ENCODE data around the gene BCAP31. TPM values are rescaled to one million over a fixed set of nuclear protein-coding genes. Genes with fewer than 3 reads are reported as not detected.

BCAP31 gene
- total RNA-seq, 1 experiment from 2014 or later: 232 TPM

DNA sequence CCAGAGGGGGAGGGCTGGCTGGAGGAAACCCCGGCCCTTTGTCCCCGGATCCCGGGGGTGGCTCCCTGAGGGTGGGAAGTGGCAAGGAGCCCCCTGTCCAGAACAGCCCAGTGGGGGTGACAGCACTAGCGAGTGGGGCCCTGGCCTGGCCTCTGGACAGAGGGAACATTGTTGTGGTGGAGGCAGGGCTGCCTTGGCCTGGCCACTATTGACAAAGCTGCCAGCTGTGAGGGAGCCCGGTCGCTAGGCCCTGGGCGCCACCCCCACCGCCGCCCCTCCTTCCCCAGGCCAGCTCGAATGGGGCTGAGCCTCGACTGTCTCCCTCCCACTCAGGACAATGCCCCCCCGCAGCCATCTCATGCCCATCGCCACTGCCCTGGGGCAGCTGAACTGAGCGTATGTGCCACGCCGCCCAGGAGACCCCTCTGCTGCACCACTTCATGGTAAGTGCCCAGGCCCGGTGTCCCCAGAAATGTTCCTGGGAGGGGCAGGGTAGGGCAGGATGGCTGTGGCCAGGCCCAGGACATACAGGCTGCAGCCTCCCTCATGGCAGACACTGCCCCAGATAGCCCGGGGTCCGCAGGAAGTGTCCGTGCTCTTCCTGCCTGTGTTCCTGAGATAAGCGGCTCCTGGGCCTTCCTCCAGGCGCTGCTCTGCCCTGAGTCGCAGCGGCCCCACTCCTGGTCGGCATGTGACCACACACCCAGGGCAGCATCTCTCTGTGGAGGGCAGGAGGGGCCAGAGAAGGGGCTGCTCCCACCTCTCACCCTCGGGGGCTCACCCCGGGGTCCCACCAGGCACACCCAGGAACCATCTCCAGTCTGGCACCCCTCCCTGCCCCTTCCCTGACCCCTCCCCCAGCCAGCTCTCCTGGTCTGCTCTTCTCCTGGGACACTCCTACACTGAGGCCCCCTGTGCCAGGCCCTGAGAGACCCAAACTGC is 41.2 kb upstream of the BCAP31 start:
- no peak overlapping the region for H3K27ac Mint-ChIP-seq (ENCODE audit: unreplicated experiment)

DNA sequence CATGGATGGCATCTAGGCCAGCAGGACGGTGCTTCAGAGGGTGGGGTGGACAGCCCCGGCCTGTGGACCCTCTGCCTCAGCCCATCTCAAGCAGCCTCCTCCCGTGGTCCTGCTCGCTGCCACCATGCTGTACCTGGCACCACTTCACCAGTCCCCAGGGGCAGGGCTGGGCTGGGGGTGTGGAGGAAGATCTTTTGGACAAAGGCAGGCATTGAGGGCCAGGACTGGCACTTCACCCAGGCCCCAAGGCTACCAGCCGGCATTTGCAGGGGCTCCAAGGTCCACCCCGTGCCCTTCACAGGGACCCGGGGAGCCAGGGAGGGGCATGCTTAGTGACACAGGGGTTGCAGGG is 40.6 kb upstream of the BCAP31 start:
- no peaks in the 10 kb centered on the region for H3K27me3 ChIP-seq (replicated peaks; ENCODE audit: control insufficient read depth, insufficient read depth, low read length)
- ChIA-PET CTCF (no interaction called here), POLR2A (no interaction called here)
- no peaks in the 10 kb centered on the region for H3K4me1 ChIP-seq
- Mint-ChIP-seq H3K27ac (ENCODE audit: unreplicated experiment) (no peak overlapping the region), H3K4me1 (ENCODE audit: low read depth, unreplicated experiment) (no peaks in the 10 kb centered on the region), H3K36me3 (ENCODE audit: insufficient read depth, unreplicated experiment) (peaks cover 4% of the 10 kb centered on the region), H3K9me3 (ENCODE audit: unreplicated experiment) (no peaks in the 10 kb centered on the region), H3K27me3 (ENCODE audit: insufficient read depth, unreplicated experiment) (no peaks in the 10 kb centered on the region), H3K4me3 (ENCODE audit: unreplicated experiment) (no peak overlapping the region)
- TF ChIP-seq, protein P1, sequence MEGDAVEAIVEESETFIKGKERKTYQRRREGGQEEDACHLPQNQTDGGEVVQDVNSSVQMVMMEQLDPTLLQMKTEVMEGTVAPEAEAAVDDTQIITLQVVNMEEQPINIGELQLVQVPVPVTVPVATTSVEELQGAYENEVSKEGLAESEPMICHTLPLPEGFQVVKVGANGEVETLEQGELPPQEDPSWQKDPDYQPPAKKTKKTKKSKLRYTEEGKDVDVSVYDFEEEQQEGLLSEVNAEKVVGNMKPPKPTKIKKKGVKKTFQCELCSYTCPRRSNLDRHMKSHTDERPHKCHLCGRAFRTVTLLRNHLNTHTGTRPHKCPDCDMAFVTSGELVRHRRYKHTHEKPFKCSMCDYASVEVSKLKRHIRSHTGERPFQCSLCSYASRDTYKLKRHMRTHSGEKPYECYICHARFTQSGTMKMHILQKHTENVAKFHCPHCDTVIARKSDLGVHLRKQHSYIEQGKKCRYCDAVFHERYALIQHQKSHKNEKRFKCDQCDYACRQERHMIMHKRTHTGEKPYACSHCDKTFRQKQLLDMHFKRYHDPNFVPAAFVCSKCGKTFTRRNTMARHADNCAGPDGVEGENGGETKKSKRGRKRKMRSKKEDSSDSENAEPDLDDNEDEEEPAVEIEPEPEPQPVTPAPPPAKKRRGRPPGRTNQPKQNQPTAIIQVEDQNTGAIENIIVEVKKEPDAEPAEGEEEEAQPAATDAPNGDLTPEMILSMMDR (IDR thresholded peaks at IDR 0.05; ENCODE audit: insufficient read depth in 1 of 2, low read depth in 1 of 2, low read length in 1 of 2, severe bottlenecking in 1 of 2, unreplicated experiment in 1 of 2): no peak
- no peak overlapping the region for H3K4me3 ChIP-seq (ENCODE audit: low read depth, low read length)
- H3K9me3 ChIP-seq: no peaks in the 10 kb centered on the region
- no peaks in the 10 kb centered on the region for H3K36me3 ChIP-seq (ENCODE audit: control insufficient read depth, insufficient read depth, low read length)
- no peak for DNase-seq
- no TSS peak for BruUV-seq (replicated peaks)
- intact Hi-C loops (cut with micrococcal nuclease; ENCODE audit: unreplicated experiment): loop anchor here (1.0 kb wide), 2 partner anchors 160 to 183 kb away; no protein-coding TSS in a partner anchor

More for the DNA sequence above, 41.2 kb upstream of the BCAP31 start:
- ChIA-PET CTCF (no interaction called here), POLR2A (no interaction called here)
- TF ChIP-seq, protein P1 (IDR thresholded peaks at IDR 0.05; ENCODE audit: insufficient read depth in 1 of 2, low read depth in 1 of 2, low read length in 1 of 2, severe bottlenecking in 1 of 2, unreplicated experiment in 1 of 2): no peak
- Histone ChIP-seq H3K27me3 (replicated peaks; ENCODE audit: control insufficient read depth, insufficient read depth, low read length) (no peaks in the 10 kb centered on the region), H3K4me3 (ENCODE audit: low read depth, low read length) (no peak overlapping the region), H3K9me3 (no peaks in the 10 kb centered on the region), H3K4me1 (no peaks in the 10 kb centered on the region), H3K36me3 (ENCODE audit: control insufficient read depth, insufficient read depth, low read length) (no peaks in the 10 kb centered on the region)
- intact Hi-C loops (cut with micrococcal nuclease; ENCODE audit: unreplicated experiment): no loop called here
- Mint-ChIP-seq H3K4me1 (ENCODE audit: low read depth, unreplicated experiment) (no peaks in the 10 kb centered on the region), H3K36me3 (ENCODE audit: insufficient read depth, unreplicated experiment) (peaks cover 4% of the 10 kb centered on the region), H3K27me3 (ENCODE audit: insufficient read depth, unreplicated experiment) (no peaks in the 10 kb centered on the region), H3K9me3 (ENCODE audit: unreplicated experiment) (no peaks in the 10 kb centered on the region), H3K4me3 (ENCODE audit: unreplicated experiment) (no peak overlapping the region)
- BruUV-seq (replicated peaks): no TSS peak
- DNase-seq: no peak

DNA sequence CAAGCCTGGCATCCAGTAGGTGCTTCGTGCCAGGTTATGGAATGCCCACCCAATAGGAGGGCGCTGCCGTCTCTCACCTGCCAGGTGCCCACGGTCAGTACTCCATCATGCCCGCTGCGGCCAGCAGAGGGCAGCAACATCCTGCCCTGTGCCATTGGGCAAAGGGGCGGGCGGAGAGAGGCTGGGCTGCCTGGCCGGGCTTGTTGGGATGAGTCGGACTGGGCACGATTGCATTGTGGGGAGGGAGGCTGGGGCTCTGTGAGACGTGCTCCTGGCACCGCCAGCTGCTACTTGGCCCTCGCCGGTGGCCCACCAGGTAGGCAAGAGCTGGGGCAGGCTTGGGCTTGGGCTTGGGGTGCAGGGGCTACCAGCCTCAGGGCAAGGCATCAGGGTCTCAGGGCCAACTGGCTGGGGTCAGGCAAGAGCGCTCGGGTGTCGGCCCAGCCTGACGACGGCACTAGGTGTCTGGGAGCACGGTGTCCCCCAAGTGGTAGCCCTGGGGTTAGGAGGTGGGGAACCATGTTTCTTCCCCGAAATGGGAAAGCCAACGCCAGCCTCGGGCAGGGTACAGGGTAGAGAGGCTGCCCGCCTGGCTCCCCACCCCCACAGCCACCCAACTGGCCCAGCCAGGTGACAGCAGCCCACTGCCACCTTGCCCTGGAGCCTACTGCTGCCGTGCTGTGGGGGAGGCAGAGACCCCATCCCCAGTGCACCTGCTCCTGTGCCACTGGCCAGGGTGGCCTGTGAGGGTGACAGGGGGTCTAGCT is 40.0 kb upstream of the BCAP31 start, which contains the start of gene PLXNB3:
Gene PLXNB3 (plus strand): TSS at position 261 of the 767 bp plus-strand sequence. CDS start 1,287 bp downstream, outside the sequence.
- peak; percentile 66 to 75 for DNase-seq
- Histone ChIP-seq H3K4me3 (ENCODE audit: low read depth, low read length) (no peak within 1 kb of the TSS), H3K36me3 (ENCODE audit: control insufficient read depth, insufficient read depth, low read length) (no peaks in the 10 kb centered on the region), H3K27me3 (replicated peaks; ENCODE audit: control insufficient read depth, insufficient read depth, low read length) (no peaks in the 10 kb centered on the region), H3K9me3 (no peaks in the 10 kb centered on the region), H3K4me1 (no peaks in the 10 kb centered on the region)
- ChIA-PET CTCF (no interaction called here), POLR2A (no interaction called here)
- intact Hi-C loops (cut with micrococcal nuclease; ENCODE audit: unreplicated experiment): loop anchor here (1.0 kb wide), 2 partner anchors 160 to 183 kb away; no protein-coding TSS in a partner anchor
- H3K4me1 Mint-ChIP-seq (ENCODE audit: low read depth, unreplicated experiment): no peaks in the 10 kb centered on the region
- H3K27ac Mint-ChIP-seq (ENCODE audit: unreplicated experiment): no peak within 1 kb of the TSS
- H3K27me3 Mint-ChIP-seq (ENCODE audit: insufficient read depth, unreplicated experiment): no peaks in the 10 kb centered on the region
- peaks cover 4% of the 10 kb centered on the region for H3K36me3 Mint-ChIP-seq (ENCODE audit: insufficient read depth, unreplicated experiment)
- no peaks in the 10 kb centered on the region for H3K9me3 Mint-ChIP-seq (ENCODE audit: unreplicated experiment)
- H3K4me3 Mint-ChIP-seq (ENCODE audit: unreplicated experiment): no peak within 1 kb of the TSS
- TF ChIP-seq, protein P1 (IDR thresholded peaks at IDR 0.05; ENCODE audit: insufficient read depth in 1 of 2, low read depth in 1 of 2, low read length in 1 of 2, severe bottlenecking in 1 of 2, unreplicated experiment in 1 of 2): peak; percentile 58 to 75
- BruUV-seq (replicated peaks): no TSS peak

Data from Caco-2 (cell line).